NCI-H2227 (cell line): ENCODE results near the gene MYBPC2.

ENCODE experiments used
- DNase-seq: peaks from one replicate; lab custom pipeline; 2025; ENCODE audit not compliant: unreplicated experiment; lab: John Stamatoyannopoulos, UW

MYBPC2 gene

GRCh38 chr19:50409347-50409746, 23.3 kb upstream of the MYBPC2 start:
- DNase-seq, result no peak

GRCh38 chr19:50410109-50410508, 22.6 kb upstream of the MYBPC2 start:
- DNase-seq, result no peak

- no peak for DNase-seq
Observed at GRCh38 chr19:50412419-50412818, 20.3 kb upstream of the MYBPC2 start.

GRCh38 chr19:50413096-50413495, 19.6 kb upstream of the MYBPC2 start:
- no peak for DNase-seq

GRCh38 chr19:50413531-50413930, 19.2 kb upstream of the MYBPC2 start:
- no peak for DNase-seq

GRCh38 chr19:50414864-50415660, 17.6 kb upstream of the MYBPC2 start:
- DNase-seq, result peak; percentile 35

GRCh38 chr19:50415661-50416033, 17.0 kb upstream of the MYBPC2 start:
- DNase-seq, result no peak

GRCh38 chr19:50416034-50416977, 16.4 kb upstream of the MYBPC2 start:
- DNase-seq, result no peak

GRCh38 chr19:50417111-50418081, 15.3 kb upstream of the MYBPC2 start:
- no peak for DNase-seq

GRCh38 chr19:50418176-50419021, 14.3 kb upstream of the MYBPC2 start, which contains the start of gene SPIB:
Gene SPIB, plus strand, starts transcription at chr19:50418938. Its CDS starts 25 bp downstream, at chr19:50418963.
- DNase-seq, result peak; percentile 14

- DNase-seq, result no peak
Observed at GRCh38 chr19:50419022-50419579, 13.6 kb upstream of the MYBPC2 start.

GRCh38 chr19:50419580-50420035, 13.1 kb upstream of the MYBPC2 start:
- DNase-seq, result no peak

GRCh38 chr19:50420127-50420526, 12.6 kb upstream of the MYBPC2 start:
- no peak for DNase-seq

- DNase-seq, result no peak
Observed at GRCh38 chr19:50420808-50421207, 11.9 kb upstream of the MYBPC2 start.

- no peak for DNase-seq
Observed at GRCh38 chr19:50422397-50423278, 10.1 kb upstream of the MYBPC2 start.

- DNase-seq, result no peak
Observed at GRCh38 chr19:50423279-50424113, 9.2 kb upstream of the MYBPC2 start.

- DNase-seq, result no peak
Observed at GRCh38 chr19:50425581-50425980, 7.1 kb upstream of the MYBPC2 start.
